Testis (tissue), 2 donors: Measurements from ENCODE around the gene GALNT9.

ENCODE experiments used
- POLR2A ChIP-seq: fragments of 450-650 bp; IDR thresholded peaks from one replicate; pipeline ENCODE4 v1.6.1; 2017; ENCODE audit warnings: antibody characterized with exemption, mild to moderate bottlenecking, moderate library complexity
- TF ChIP-seq, protein P1 (sequence below), 3 experiments: fragments of 450-650 bp in 2 of 3; fragments of 200-600 bp in 1 of 3; sonication (generic) in 1 of 3; IDR thresholded peaks; one replicate each; pipeline ENCODE4 v1.5.1; 2016 to 2019; ENCODE audit warnings: antibody characterized with exemption in 3 of 3, mild to moderate bottlenecking in 2 of 3, moderate library complexity in 1 of 3

DNA sequence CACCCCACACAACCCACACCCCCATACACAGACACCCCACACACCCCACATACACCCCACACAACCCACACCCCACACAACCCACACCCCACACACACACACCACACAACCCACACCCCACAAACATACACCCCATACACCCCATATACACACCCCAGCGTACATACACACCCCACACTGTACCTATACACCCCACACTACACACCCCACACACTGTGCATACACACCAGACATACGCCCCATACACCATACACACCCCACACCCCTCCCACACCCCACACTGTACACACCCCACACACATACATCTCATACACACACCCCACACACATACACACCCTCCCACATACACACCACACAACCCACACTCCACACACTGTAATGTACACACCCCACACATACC lies 104.9 kb downstream of the GALNT9 start:
- TF ChIP-seq, protein P1, sequence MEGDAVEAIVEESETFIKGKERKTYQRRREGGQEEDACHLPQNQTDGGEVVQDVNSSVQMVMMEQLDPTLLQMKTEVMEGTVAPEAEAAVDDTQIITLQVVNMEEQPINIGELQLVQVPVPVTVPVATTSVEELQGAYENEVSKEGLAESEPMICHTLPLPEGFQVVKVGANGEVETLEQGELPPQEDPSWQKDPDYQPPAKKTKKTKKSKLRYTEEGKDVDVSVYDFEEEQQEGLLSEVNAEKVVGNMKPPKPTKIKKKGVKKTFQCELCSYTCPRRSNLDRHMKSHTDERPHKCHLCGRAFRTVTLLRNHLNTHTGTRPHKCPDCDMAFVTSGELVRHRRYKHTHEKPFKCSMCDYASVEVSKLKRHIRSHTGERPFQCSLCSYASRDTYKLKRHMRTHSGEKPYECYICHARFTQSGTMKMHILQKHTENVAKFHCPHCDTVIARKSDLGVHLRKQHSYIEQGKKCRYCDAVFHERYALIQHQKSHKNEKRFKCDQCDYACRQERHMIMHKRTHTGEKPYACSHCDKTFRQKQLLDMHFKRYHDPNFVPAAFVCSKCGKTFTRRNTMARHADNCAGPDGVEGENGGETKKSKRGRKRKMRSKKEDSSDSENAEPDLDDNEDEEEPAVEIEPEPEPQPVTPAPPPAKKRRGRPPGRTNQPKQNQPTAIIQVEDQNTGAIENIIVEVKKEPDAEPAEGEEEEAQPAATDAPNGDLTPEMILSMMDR (IDR thresholded peaks at IDR 0.05) = no peak
- no peak for TF ChIP-seq POLR2A
